Stimulated activated CD8-positive, alpha-beta memory T cell treated with anti-CD3 and anti-CD28 coated beads, Interleukin-15, amount 100 ng/mL, for 1 hour (primary cell): Measurements from ENCODE around the gene CHST11.

Experiments used
- DNase-seq: peaks from one replicate; pipeline ENCODE4 v3.0.0-alpha.2; 2020; ENCODE audit warnings: low read depth

Gene CHST11

DNA sequence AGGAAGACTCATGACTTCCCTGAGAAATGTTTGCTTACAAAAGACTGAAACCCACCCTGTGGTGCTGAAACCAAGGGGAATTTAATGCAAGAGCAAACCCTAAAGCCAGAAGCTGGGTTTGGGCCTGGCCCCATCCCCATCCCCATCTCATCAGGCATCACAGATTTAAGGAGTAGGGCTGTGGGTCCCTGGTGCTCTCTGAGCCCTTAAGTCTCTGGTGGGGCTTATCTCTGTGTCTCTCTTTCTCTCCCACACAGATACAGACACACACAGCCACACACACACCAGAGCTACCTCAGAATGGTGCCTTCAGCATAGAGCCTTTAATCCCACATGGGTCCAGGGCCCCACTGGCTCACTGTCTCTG is 264.3 kb downstream of the CHST11 start:
- DNase-seq = no peak

DNA sequence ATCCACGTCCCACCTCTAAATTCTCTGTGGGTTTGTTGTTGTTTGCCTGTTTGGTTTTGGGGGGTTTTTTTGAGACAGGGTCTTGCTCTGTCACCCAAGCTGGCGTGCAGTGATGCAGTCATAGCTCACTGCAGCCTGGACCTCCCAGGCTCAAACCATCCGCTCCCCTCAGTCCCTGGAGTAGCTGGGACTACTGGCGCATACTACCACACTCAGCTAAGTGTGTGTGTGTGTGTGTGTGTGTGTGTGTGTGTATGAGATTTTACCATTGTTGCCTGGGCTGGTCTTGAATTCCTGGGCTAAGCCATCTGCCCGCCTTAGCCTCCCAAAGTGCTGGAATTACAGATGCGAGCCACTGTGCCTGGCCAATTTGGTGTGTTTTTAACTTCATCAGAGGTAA is 265.2 kb downstream of the CHST11 start:
- no peak for DNase-seq

DNA sequence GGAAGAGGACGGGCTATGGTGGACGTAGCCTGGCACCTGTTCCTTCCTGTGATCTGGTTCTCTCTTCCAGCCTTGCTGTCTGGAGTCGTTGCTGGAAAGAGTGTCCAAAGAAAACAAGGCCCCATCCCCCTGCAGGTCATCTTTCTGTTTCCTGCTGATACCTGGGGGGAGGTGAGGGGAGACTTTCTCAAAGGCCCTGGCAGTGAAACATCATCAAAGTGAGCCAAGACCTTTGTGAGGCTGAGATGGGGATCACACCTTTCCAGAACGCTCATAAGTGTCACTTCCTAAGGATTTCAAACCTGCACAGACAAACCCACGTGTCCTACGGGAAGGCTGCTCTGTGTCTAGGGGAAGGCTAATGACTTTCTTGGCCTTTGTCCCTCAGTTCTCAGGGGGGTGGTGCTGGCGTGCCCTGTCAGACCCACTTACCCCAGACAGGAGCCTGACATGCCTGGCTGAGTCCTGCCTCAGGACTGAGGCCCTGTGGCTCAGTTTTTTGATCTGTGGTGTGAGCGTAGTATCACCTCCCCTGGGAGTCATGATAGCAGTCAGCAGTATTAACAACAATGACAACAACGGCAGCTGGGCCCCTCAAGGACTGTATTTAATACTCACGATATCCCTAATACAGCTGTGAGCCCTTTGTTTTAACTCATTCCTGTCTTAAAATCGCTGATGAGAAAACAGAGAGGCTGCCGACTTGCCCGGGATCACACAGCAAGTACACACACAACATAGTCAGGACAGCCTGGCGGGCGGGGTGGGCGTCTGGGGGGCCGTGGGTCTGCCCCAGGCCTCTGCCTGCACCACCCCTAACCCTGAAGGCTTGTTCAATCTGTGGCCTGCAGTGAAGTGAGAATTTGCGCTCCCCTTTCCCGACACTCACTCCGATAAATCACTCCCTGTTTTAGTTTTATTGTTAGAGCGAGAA is 266.1 kb downstream of the CHST11 start:
- no peak for DNase-seq

DNA sequence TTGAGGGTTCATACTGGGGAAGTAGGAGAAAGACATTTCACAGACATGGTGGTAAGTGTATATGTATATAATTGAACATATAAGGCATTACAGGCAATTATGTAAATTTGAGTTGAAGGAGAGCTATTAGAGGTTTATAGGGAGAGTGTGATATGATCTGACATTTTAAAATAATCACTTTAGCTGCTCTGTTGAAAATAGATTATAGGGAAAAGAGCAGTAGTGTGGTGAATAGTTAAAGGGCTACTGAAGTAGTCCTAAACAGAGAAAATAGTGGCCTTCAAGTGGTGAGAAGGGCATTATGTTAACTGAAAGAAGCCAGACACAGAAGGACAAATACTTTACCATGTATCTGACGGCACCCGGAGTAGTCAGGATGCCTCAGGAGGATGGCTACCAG is 267.1 kb downstream of the CHST11 start:
- no peak for DNase-seq

DNA sequence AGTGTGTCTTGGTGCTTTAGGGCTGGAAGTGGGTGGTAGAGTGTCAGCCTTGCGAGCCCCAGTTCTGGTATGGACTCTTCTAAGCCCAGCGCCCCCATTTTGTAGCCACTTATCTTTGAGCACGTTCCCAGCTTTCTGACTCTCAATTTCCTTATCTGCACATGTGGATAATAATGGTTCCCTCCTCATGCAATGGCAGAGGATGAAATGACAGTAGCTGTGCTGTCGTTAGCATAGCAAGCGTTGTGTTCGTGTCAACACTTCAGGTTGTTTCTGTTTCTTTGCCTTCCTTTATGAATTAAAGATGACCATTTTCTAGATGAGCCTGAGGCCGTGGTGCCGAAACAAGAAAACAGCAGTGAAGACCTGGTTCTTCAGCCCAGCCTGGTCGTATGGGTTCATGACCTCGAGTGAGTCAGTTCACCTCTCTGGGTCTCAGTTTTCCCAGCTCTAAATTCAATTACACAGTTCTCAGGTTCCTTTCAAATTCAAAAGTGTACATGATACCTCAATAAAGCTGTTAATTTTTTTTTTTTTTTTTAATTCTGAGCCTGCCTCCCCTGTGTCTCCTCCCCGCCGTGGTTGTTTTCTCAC is 268.3 kb downstream of the CHST11 start:
- DNase-seq = no peak

DNA sequence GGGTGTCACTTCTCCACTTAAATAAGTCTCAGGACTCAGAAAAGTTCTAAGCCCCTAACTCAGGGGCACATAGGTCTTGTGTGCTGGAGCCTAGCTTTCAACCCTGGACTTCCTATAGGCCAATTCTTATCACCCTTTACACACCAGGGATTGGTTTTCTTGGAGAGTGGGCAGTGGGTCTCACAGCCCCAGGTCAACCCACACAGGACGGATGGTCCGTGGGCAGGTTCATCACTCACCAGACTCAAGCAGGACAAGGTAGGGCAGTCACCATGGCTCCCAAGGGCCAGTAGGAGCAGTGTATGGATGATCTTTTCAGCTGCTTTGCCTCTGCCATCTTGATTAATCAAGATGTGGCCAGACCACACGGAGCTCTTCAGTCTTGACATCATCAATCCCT is 268.9 kb downstream of the CHST11 start:
- DNase-seq = no peak

DNA sequence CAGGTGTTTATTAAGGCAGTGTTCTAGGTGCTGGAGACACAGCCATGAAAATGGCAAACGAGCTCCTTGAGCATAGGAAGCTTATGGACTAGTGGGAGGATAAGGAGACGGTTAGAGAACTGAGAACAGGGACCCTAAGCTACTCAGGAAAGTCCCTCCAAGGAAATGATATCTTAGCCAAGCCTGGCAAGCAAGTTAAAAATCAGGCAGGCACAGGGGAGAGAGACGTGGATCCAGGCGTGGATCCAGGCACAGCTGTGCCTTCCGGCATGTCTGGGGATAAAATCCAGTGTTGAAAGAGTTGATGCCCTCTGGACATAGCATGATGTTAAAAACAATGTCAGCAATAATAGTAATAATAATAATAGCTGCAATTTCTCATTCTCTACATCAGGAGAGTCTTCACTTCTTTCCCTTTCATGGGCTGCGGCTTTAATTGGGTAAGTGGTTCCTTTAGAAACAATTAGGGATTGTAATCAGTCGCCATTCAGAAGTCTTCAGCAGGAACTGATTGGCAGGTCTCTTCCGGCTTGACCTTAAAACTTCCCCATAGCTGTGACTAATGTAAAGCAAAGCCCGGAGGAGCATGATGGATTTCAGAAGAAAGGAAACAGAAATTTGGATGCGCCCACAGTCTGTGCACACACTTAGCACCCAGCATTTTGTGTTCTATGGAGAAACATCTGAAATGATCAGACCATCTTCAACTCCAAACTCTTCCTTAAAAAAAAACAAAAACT is 271.1 kb downstream of the CHST11 start:
- no peak for DNase-seq

DNA sequence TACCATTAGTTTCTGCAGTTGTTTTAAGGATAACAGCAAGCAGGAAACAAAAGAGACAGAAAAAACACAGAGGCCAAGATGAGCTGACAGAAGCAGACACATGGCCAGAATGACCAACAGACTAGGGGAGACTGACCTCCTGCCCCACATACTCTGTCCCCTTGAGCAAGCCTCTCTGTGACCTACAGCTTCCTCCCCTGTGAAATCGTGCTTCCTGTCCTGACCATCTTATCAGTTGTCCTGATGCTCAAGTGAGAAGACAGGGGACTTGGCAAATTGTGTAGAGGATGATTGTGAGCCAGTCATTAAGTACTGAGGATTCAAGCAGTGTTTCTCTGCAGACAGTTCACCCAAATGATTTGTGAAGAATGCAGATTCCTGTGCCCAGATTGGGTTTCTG is 272.3 kb downstream of the CHST11 start:
- no peak for DNase-seq

DNA sequence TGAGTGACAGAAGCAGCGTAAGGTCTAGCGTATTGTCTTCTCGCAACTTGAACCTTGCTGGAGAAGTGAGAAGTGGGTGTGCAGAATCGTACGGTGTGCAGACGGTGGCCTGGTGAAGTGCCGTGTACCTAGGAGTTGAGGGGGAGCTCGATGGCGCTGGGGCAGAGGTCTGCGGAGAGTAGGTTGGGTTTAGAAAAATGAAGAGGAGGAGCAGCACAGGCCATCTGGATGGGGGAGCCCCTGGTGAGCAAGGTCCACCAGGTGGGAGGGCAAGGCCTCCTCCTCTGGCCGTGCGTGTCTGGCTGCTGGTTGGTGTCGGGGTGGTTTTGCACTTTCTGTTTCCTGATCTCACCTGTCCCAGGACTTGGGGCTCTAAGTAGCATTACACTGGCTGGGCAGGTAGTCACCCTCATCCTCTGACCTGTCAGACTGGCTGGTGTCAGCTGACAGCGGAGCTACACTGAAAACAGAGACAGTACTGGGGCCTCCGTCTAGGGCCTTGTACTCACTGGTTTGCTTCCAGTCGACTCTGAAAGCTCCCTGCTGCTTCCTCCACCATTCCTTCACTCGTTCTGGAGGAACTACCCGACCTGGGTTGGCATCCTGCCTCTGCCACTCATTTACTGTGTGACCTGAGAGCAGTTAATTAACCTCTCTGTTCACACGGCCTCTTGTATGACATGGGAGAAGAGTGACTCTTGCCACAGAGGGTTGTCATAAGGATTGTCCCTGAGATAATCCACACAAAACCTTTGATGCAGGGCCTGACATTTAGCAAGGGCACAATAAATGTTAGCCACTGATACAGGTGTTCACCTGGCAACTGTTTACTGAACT is 273.1 kb downstream of the CHST11 start:
- no peak for DNase-seq

DNA sequence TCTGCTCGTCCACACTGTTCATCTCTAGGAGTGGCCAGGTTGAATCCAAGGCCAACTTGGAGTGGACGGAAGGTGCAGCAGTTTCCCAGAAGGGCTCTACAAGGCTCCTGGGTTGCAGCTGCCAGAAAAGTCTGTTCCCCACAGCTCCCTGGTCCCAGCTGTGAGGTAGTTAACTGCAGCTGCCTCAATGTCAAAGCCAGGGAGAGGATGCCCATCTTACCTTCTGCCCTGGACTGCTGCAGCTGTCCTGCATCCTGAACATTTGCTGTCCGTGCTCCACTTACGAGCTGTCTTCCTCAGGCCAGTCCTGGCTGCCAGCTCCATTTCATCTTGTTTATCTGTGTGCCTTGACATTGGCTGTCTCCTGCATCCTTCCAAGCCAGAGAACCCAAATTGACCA is 274.0 kb downstream of the CHST11 start:
- no peak for DNase-seq

DNA sequence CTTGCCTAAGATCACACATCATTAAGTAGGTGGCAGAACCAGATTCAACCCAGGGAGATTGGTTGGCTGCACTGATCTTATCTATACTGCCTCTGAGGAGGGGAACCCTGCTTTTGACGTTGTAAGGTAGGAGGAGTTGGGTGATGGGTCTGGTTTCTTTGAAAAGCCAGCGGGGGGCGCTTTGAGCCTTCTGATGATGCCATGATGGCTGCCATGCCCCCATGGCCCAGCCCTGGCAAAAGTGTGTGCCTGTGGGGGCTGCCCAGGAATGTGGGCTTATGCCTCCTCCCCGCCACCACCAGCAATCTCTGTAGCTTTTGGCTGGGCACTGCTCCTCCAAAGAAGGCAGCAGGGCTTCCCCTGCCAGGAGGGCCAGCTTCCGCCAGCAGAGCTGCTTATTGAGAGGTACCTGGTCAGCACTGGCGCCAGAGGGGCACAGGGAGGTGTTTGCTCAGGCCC is 277.0 kb downstream of the CHST11 start:
- DNase-seq = no peak

DNA sequence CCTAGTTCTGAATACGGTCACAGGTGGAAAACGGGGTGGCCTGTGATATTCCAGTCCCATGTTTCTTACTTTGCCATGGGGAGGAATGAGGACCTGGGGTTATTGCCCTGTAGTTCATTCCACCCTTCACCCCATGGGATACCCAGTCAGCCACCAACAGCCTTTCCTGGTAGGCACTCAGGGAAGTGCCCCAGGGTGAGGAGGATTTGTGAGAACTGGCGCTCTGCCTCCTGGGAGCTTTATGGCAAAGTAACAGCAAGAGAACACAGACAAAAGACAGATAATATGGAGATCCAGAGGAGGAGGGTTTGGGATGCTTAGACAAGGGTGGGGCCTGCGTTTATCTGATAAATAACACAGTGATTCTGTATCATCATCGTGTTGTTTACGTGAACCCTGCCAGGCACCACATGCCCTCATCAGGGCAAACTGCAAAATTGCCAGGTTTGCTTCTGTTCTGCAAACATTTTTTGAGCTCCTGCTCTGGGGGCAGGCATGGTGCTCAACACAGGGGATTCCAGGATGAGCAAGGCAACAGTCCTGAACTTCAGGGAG is 277.9 kb downstream of the CHST11 start:
- DNase-seq = no peak

DNA sequence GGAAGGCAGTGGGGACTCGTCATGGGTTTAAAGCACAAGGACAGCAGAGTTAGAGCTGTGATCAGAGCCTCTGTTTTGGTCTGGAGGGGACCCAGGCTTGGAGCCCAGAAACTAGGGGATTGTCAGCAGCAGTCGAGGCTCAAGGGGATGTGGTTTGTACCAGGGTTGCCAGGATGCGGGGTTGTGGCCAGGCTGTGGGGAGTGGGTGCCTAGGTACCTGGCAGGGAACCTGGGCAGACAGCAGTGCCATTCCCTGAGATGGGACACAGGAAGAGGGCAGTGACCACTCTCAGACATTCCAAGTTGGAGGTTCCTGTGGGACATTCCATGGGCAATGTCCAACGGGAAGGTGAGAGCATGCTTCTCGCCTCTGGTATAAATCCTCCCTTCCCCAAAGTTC is 279.1 kb downstream of the CHST11 start:
- DNase-seq = no peak

DNA sequence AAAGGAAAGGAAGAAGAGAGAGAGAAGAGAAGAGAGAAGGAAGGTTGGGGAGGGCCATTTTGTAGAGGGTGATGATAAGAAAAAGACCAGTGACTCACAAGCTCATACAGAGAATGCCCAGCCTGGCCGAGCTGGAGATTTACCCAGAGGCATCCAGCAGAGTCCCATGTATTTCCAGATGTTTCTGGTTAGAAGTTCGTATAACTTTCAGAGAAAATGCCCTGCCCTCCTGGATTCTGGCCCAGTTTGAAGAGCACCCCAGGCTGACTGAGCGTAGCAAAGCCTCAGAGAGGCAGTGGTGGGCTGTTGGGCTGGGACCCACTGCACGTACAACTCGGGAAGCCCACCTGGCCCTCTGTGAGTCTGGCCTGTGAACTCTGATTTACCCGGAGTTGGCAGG is 279.6 kb downstream of the CHST11 start:
- no peak for DNase-seq

DNA sequence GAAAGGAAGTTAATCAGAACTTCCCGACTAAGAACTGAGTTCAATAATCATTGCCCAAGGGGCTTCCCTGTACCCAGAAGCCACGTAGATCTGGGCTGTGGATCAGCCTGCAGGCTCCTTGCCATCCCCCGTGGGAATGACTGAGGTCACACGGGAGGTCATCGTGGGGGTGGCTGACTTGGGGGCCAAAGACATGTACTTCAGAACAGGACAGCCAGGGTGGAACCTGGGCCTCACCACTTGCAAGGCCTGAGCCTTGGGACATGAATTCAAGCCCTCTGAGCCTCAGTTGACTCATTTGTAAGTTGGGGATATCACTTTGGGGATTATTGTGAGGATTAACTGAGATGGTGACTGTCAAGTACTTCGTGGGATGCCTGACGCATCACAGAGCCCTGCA is 280.4 kb downstream of the CHST11 start:
- DNase-seq = no peak

DNA sequence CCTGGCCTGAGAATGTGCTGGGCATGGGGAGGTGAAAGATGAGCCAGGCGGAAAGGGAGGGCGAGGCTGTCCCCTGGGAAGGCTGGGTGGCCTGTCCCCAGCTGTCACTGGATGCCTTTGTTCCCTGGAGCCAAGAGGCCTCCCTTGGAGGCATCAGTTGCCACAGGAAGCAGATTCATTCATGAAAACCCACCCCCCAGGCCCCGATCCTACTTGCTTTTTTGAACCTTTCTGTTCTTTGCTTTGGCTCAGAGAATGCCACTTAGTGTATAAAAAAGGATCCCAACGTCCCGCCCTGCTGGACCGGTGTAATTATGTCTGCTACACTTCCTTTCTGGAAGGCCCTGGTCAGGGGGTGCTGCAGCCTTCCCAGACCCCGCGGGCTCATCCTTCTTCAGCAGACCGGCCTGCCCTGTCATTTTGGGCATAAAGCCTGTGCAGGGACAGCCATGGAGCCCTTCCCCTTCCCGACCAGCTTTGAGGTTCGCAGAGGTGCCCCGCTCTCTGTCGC is 281.1 kb downstream of the CHST11 start:
- DNase-seq = no peak

DNA sequence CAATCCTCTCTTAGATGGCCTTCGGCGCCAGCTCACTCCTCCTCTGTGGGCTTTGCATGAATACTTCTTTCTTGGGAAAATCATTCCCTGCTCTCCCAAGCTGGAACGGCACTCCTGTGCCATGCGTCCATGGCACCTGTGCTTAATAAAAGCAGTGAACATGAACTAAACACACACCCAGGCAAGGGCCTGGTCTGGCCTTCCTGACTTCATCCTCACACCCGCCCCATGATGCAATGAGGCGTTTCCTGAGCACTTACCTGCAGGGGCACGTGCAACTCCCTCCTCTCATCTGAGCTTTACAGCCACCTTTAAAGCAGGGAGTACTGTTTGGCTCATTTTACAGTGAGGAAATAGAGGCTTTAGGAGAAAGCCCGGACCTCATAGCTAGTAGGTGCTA is 281.6 kb downstream of the CHST11 start:
- DNase-seq = no peak

DNA sequence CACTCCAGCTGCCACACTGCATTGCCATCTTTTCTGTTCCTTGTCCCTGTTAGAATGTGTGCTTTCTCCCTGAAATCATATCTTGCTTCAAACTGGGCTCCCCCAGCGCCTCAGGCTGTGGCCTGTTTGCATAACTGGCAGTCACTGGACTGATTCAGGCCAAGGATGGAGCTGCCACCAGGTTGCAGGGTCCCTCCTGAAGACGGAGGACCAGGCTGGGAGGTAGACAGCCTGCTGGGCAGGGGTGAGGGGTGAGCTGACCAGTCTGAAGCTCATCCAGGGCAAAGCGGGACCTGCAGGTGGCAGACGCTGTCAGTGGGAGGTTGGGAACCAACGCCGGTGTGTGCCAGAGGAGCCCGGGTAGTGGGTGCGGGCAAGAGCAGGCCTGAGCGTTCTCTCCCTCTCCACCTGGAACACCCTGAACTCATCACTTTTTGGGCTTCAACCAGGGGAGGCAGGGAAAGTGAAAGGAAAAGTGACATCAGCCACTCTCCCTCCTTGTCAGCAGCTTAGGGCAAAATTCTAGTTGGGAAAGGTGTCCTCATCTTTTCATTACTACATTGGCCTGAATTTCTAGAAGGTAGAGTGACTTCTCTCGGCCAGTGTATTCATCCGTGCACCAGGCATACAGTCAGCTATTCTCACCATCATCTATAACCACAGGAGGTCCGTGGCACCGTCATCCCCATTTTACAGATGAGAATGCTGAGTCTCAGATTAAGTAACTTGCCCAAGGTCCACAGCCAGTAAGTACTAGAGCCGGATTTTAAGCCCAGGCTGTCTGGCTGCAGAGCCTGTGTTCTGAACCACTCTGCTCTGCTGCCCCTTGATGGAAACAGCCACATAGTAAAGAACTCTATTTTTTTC is 282.3 kb downstream of the CHST11 start:
- DNase-seq = no peak

DNA sequence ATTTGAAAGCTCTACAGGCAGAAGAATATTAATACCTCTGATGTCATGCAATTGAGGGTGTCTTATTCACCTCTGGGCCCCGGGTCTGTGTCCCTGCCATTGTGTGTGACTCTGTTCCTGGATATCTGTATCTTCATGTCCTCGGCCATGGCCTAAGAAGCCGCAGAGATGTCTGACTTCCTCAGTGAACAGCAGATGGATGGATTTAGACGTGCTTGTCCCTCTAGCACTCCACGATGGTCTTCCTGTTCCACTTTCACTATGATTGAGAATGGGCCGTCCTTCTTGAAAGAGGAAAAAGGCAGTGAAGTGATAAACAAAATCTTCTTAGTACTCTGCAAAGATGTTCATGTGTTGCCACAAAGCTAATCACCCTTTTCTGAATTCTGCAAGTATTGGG is 283.9 kb downstream of the CHST11 start:
- DNase-seq = no peak

DNA sequence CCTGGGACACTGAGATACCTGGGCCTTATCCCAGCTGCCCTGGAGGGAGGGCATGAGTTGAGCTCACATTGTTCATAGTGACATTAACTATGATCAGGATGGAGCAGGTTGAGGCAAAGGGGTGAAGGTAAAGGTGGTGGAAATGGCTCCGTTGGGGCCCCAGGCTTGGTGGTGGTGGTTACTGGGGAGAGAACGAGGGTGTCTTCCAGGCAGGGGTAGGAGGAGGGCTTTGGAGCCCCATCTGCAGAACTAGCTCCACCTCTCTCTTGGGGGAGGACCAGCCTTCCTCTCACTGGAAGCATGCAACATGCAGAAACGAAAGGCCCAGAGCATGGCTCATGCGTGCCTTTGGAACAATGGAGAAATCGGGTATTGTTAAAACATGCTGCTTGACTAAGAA is 284.3 kb downstream of the CHST11 start:
- DNase-seq = no peak
